CD14-positive monocyte (primary cell): ENCODE data around the gene RAI1. TPM values are rescaled to one million over a fixed set of nuclear protein-coding genes. Genes with fewer than 3 reads are reported as not detected.

ENCODE experiments used
- DNase-seq, 3 donors: peaks; one replicate each; pipeline ENCODE4 v3.0.0-alpha.2; 2011 to 2022
- H2AFZ ChIP-seq: 2 replicates; pipeline ENCODE4 v1.6.0; 2012; ENCODE audit warnings: mild to moderate bottlenecking, low read depth, low read length, inconsistent platforms; ENCODE audit not compliant: insufficient read depth, poor library complexity, severe bottlenecking
- H3K27ac ChIP-seq, 2 donors: 1 replicate in 1 of 2; 2 replicates in 1 of 2; pipeline ENCODE4 v1.5.1; 2012 to 2013; ENCODE audit warnings: low read length in 2 of 2, control low read depth in 1 of 2, inconsistent platforms in 1 of 2, low read depth in 1 of 2, mild to moderate bottlenecking in 1 of 2
- H3K27me3 ChIP-seq, 2 donors: one replicate each; pipeline versions ENCODE4 v1.6.0 to v1.6.1; 2011 to 2013; ENCODE audit warnings: low read length in 2 of 2; ENCODE audit not compliant: control insufficient read depth in 2 of 2, insufficient read depth in 2 of 2
- H3K36me3 ChIP-seq, 2 donors: replicated peaks in 1 of 2; 1 replicate in 1 of 2; 2 replicates in 1 of 2; pipeline versions ENCODE4 v1.5.1 to v1.6.1; 2012 to 2013; ENCODE audit warnings: low read length in 2 of 2, control low read depth in 1 of 2, inconsistent platforms in 1 of 2, mild to moderate bottlenecking in 1 of 2; ENCODE audit not compliant: insufficient read depth in 2 of 2, control insufficient read depth in 1 of 2
- H3K4me1 ChIP-seq, 2 donors: 1 replicate in 1 of 2; 2 replicates in 1 of 2; pipeline versions ENCODE4 v1.5.1 to v1.6.1; 2012 to 2013; ENCODE audit warnings: low read length in 2 of 2, control low read depth in 1 of 2, inconsistent platforms in 1 of 2, mild to moderate bottlenecking in 1 of 2, moderate library complexity in 1 of 2; ENCODE audit not compliant: insufficient read depth in 2 of 2, control insufficient read depth in 1 of 2
- H3K4me2 ChIP-seq: replicated peaks from 2 replicates; pipeline ENCODE3; 2012; ENCODE audit warnings: low read length, moderate library complexity, mild to moderate bottlenecking; ENCODE audit not compliant: poor library complexity, severe bottlenecking; ENCODE audit errors: extremely low read depth
- H3K4me3 ChIP-seq, 3 experiments: fragments of 200-600 bp in 1 of 3; sonication (generic) in 1 of 3; replicated peaks in 1 of 3; 1 replicate in 2 of 3; 2 replicates in 1 of 3; pipeline ENCODE4 v1.5.1; 2011 to 2013; ENCODE audit warnings: low read length in 3 of 3, mild to moderate bottlenecking in 3 of 3, control low read depth in 2 of 3, low read depth in 2 of 3, inconsistent platforms in 1 of 3, moderate library complexity in 1 of 3
- H3K79me2 ChIP-seq: 2 replicates; pipeline ENCODE4 v1.6.0; 2012; ENCODE audit warnings: mild to moderate bottlenecking, control low read depth, inconsistent platforms, low read length, moderate library complexity; ENCODE audit not compliant: insufficient read depth
- H3K9ac ChIP-seq: 2 replicates; pipeline ENCODE4 v1.6.0; 2017; ENCODE audit warnings: low read length, mild to moderate bottlenecking; ENCODE audit not compliant: insufficient read depth, poor library complexity, severe bottlenecking
- H3K9me3 ChIP-seq, 2 donors: replicated peaks in 1 of 2; 1 replicate in 1 of 2; 2 replicates in 1 of 2; pipeline versions ENCODE4 v1.5.1 to v1.6.1; 2012 to 2013; ENCODE audit warnings: low read length in 2 of 2, control low read depth in 1 of 2; ENCODE audit not compliant: control insufficient read depth in 1 of 2, insufficient read depth in 1 of 2
- H4K20me1 ChIP-seq: 2 replicates; pipeline ENCODE4 v1.6.0; 2012; ENCODE audit warnings: mild to moderate bottlenecking, low read length, control low read depth, moderate library complexity; ENCODE audit not compliant: insufficient read depth
- H3K27ac Mint-ChIP-seq, 7 donors: one replicate each; pipeline ENCODE4 v1.8.0; 2020; ENCODE audit warnings: mild to moderate bottlenecking in 7 of 7, mixed read lengths in 7 of 7, moderate library complexity in 6 of 7, inconsistent platforms in 2 of 7
- H3K27me3 Mint-ChIP-seq, 3 donors: one replicate each; pipeline ENCODE4 v1.8.0; 2021 to 2022; ENCODE audit warnings: low read depth in 3 of 3, mild to moderate bottlenecking in 3 of 3, mixed read lengths in 3 of 3, moderate library complexity in 3 of 3, inconsistent platforms in 1 of 3
- H3K36me3 Mint-ChIP-seq, 2 donors: one replicate each; pipeline ENCODE4 v1.8.0; 2020; ENCODE audit warnings: mixed read lengths in 2 of 2, inconsistent platforms in 1 of 2, mild to moderate bottlenecking in 1 of 2
- H3K4me1 Mint-ChIP-seq: one replicate; pipeline ENCODE4 v1.8.0; 2020; ENCODE audit warnings: mild to moderate bottlenecking, mixed read lengths
- H3K4me3 Mint-ChIP-seq, 2 donors: one replicate each; pipeline ENCODE4 v1.8.0; 2020; ENCODE audit warnings: mild to moderate bottlenecking in 2 of 2, mixed read lengths in 2 of 2, moderate library complexity in 1 of 2
- H3K9me3 Mint-ChIP-seq, 7 donors: one replicate each; pipeline ENCODE4 v1.8.0; 2020 to 2022; ENCODE audit warnings: mixed read lengths in 7 of 7, mild to moderate bottlenecking in 6 of 7, moderate library complexity in 6 of 7, inconsistent platforms in 2 of 7
- WGBS: methylation state at CpG from one replicate; pipeline ENCODE4 v1.1.5; 2013; ENCODE audit warnings: missing lambda C conversion rate; ENCODE audit not compliant: insufficient coverage; 5-methylcytosine and 5-hydroxymethylcytosine counted together
- intact Hi-C, 2 donors: fragments of 100-400 bp; cut with micrococcal nuclease; formaldehyde crosslinking; loops; one replicate each; pipeline versions ENCODE4 v1.15.0 to v1.15.1; 2023
- polyA plus RNA-seq, 3 donors: library from polyadenylated mRNA; depleted of rRNA in 1 of 3; unstranded in 2 of 3; stranded (reverse) in 1 of 3; fragments of 300-500 nt in 2 of 3; fragments of >200 nt in 1 of 3; fragmentation: Illumina TruSeq in 2 of 3; gene quantifications; 1 replicate in 2 of 3; 2 replicates in 1 of 3; pipeline ENCODE4 v1.2.3, GENCODE V29; 2012 to 2021
- TF ChIP-seq, protein P1 (sequence below): fragments of 200-600 bp; IDR thresholded peaks from one replicate; pipeline ENCODE4 v1.8.0; 2022; ENCODE audit warnings: antibody characterized with exemption, mild to moderate bottlenecking

Gene RAI1
- polyA plus RNA-seq, 3 donors = 0.89 to 4.4 (median 1.5) TPM

DNA sequence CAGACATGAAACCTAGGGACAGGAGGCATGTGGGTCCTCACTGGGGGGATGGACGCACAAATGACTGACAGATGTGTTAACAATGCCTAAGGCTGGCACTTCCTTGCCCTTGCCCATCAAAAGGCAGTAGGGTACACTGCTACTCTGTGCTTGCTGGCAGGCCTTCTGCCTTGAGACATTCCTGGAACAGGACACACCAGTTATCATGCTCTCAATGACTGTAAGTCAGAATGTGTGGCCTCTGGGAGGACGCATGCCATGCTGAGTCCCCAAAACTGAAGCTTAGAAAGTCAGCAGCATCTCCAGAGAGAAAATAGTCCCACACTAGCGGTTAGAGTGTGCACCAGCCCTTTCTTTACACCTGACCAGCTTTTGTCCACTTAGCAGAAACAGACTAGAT lies 171.7 kb downstream of the RAI1 start:
- H3K27ac ChIP-seq = no peak overlapping the region
- no peak overlapping the region for H2AFZ ChIP-seq
- peaks cover 27% of the 10 kb centered on the region for H3K4me1 Mint-ChIP-seq
- peaks cover 3 to 16% of the 10 kb centered on the region in 2 donors for H3K36me3 ChIP-seq
- H3K27me3 ChIP-seq = no peaks in the 10 kb centered on the region
- TF ChIP-seq, protein P1, sequence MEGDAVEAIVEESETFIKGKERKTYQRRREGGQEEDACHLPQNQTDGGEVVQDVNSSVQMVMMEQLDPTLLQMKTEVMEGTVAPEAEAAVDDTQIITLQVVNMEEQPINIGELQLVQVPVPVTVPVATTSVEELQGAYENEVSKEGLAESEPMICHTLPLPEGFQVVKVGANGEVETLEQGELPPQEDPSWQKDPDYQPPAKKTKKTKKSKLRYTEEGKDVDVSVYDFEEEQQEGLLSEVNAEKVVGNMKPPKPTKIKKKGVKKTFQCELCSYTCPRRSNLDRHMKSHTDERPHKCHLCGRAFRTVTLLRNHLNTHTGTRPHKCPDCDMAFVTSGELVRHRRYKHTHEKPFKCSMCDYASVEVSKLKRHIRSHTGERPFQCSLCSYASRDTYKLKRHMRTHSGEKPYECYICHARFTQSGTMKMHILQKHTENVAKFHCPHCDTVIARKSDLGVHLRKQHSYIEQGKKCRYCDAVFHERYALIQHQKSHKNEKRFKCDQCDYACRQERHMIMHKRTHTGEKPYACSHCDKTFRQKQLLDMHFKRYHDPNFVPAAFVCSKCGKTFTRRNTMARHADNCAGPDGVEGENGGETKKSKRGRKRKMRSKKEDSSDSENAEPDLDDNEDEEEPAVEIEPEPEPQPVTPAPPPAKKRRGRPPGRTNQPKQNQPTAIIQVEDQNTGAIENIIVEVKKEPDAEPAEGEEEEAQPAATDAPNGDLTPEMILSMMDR = no peak
- H3K9ac ChIP-seq = no peak overlapping the region
- no peak overlapping the region for H3K4me2 ChIP-seq
- no peaks in the 10 kb centered on the region for H4K20me1 ChIP-seq
- no peaks in the 10 kb centered on the region for H3K79me2 ChIP-seq
- H3K36me3 Mint-ChIP-seq = peaks cover 21 to 25% of the 10 kb centered on the region in 2 donors
- 100% methylated on average over 1 of the region's 3 CpGs for WGBS
- H3K4me3 Mint-ChIP-seq = no peak overlapping the region
- no peaks in the 10 kb centered on the region for H3K27me3 Mint-ChIP-seq
- intact Hi-C loops = no loop called here
- no peaks in the 10 kb centered on the region for H3K9me3 ChIP-seq
- H3K4me1 ChIP-seq = peaks cover 26 to 29% of the 10 kb centered on the region in 2 donors
- no peak for DNase-seq
- H3K9me3 Mint-ChIP-seq = no peaks in the 10 kb centered on the region
- H3K4me3 ChIP-seq = no peak overlapping the region
- no peak overlapping the region for H3K27ac Mint-ChIP-seq

DNA sequence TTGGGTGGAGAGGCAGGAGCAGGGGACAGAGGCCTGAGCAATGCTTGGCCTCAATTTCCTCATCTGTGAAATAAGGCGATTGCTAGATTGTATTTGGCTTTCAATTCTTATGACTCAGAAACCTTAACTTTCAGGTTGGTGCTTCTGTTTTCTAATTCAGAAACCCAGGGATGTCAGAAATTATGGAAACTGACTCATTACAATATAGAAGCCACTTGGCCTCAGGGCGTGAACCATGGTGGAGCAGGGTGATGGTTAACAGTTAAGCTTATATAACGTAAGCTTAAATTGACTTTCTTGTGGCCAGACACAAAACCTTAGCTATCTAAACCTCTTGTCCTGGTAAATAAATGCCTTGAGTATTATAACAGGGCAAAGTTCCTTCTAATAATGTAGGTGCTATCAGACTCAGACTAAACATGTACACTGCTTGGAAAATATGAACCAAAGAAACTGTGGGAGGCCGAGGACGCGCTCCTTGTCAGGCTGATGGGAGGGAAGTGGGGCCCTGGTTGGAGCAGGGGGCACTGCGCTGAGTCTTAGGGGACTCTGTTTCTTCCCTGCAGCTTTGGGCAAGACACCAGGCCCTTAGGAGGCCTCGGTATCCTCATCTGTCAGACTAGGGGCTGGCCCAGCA lies 172.7 kb downstream of the RAI1 start:
- Mint-ChIP-seq H3K4me3 (no peak overlapping the region), H3K36me3 (peaks cover 21 to 26% of the 10 kb centered on the region in 2 donors), H3K9me3 (no peaks in the 10 kb centered on the region), H3K27ac (peak overlapping the region in 1 of 7 donors; percentile 18), H3K4me1 (peaks cover 20% of the 10 kb centered on the region), H3K27me3 (no peaks in the 10 kb centered on the region)
- DNase-seq = no peak
- no peaks in the 10 kb centered on the region for H3K9me3 ChIP-seq
- peaks cover 18 to 19% of the 10 kb centered on the region in 2 donors for H3K4me1 ChIP-seq
- TF ChIP-seq, protein P1 = no peak
- no peak overlapping the region for H3K4me3 ChIP-seq
- WGBS = 94% methylated on average over 5 of the region's 8 CpGs
- intact Hi-C loops = no loop called here
- peaks cover 3 to 16% of the 10 kb centered on the region in 2 donors for H3K36me3 ChIP-seq
- H3K79me2 ChIP-seq = no peaks in the 10 kb centered on the region
- H3K4me2 ChIP-seq = no peak overlapping the region
- H3K27ac ChIP-seq = no peak overlapping the region
- no peak overlapping the region for H2AFZ ChIP-seq
- no peaks in the 10 kb centered on the region for H3K27me3 ChIP-seq
- H3K9ac ChIP-seq = no peak overlapping the region
- no peaks in the 10 kb centered on the region for H4K20me1 ChIP-seq
